ENCODE measurements around the gene NCBP2. TPM values are rescaled to one million over a fixed set of nuclear protein-coding genes. Genes with fewer than 3 reads are reported as not detected.

NCBP2 gene
- polyA plus RNA-seq, 1 of the 3 experiments (the other 2 are of a cell fraction), result 128 TPM

DNA sequence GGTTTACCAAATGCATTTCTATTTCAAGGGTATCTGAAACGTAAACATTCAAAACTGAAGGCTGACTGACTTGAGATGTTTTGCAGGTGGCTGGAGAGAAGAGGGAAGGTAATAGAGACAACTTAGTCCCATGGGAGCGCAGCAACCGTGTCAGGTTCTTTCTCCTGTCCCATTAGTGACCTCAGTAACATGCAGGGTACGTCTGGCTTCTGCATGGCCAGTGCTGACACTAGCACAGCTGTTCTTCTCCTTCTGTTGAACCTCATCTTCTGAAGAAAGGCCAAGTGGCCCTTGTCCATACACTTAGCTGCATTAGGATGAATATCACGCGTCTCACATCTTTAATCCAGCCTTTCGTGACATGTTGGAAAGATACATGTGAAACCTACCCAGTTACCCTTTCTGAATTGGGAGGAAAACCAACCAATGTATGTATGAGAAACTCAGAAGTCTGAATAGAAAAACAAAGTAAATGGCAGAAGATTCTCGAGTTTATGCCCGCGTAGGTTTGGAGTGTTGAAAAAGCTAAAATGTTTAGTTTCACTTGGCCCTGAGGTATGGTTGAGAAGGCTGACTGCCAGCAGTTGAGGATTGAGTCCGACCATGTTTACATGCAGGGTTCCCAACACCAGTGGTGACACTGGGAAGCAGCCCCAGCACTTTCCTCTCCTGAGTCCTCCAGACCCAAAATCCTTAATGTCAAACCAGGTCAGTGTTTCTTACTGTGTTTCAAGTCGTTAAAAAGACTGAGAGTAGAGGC is 10.3 kb downstream of the NCBP2 start:
- no peaks in the 10 kb centered on the region for H3K4me1 ChIP-seq (ENCODE audit: control insufficient read depth in 1 of 2, insufficient read depth in 2 of 2, low read depth in 1 of 2, low read length in 1 of 2)
- POLR2A ChIA-PET, result no interaction called here
- peaks cover 2% of the 10 kb centered on the region; the same call in 1 of the 2 replicates for H3K79me2 ChIP-seq (ENCODE audit: insufficient read depth)
- no peak overlapping the region for H3K4me3 ChIP-seq (ENCODE audit: low read depth in 2 of 2, low read length in 1 of 2)
- no peak overlapping the region for H3K4me2 ChIP-seq
- no peak overlapping the region for H3K27ac ChIP-seq (ENCODE audit: low read depth in 2 of 2, low read length in 1 of 2)
- WGBS (ENCODE audit: low lambda C conversion rate), result 90% methylated on average over 12 of the region's 12 CpGs
- TF ChIP-seq GABPA (IDR thresholded peaks at IDR 0.05; ENCODE audit: low read depth) (no peak), SMC3 (IDR thresholded peaks at IDR 0.05; ENCODE audit: low read depth, low read length) (no peak), TEAD4 (IDR thresholded peaks at IDR 0.05; ENCODE audit: borderline replicate concordance, insufficient read depth) (no peak), FOSL2 (IDR thresholded peaks at IDR 0.05; ENCODE audit: borderline replicate concordance, low read depth) (no peak), NFIC (IDR thresholded peaks at IDR 0.05; ENCODE audit: borderline replicate concordance) (no peak), FOXM1 (IDR thresholded peaks at IDR 0.05; ENCODE audit: low read depth) (no peak), MEF2A (IDR thresholded peaks at IDR 0.05; ENCODE audit: borderline replicate concordance, low read depth) (no peak), POLR2AphosphoS5 (IDR thresholded peaks at IDR 0.05; ENCODE audit: low read depth, low read length) (no peak), GATA2 (CRISPR knock-in tag; IDR thresholded peaks at IDR 0.05) (no peak), RCOR1 (IDR thresholded peaks at IDR 0.05; ENCODE audit: low read length) (no peak), TCF12 (IDR thresholded peaks at IDR 0.05) (no peak), TAF1 (IDR thresholded peaks at IDR 0.05; ENCODE audit: borderline replicate concordance, low read depth, low read length) (no peak), ZBTB33 (IDR thresholded peaks at IDR 0.05; ENCODE audit: borderline replicate concordance, low read depth) (no peak), ELF1 (IDR thresholded peaks at IDR 0.05) (no peak)
- H3K9ac ChIP-seq, result no peak overlapping the region
- no peak overlapping the region for H2AFZ ChIP-seq (ENCODE audit: low read depth)
- no peaks in the 10 kb centered on the region for H3K9me2 ChIP-seq
- H3K9me3 ChIP-seq, result no peaks in the 10 kb centered on the region
- no peaks in the 10 kb centered on the region for H4K20me1 ChIP-seq (ENCODE audit: insufficient read depth)
- CTCF ChIA-PET, result interaction anchor here (1.3 kb wide), 1 partner anchor 10 kb away, joined by 6 read pairs; the partner anchor contains the start of gene NCBP2
- DNase-seq, result no peak
- H3K36me3 ChIP-seq (replicated peaks in 1 of 2; ENCODE audit: control insufficient read depth in 1 of 2, insufficient read depth in 2 of 2, low read length in 1 of 2), result peaks cover 52 to 85% of the 10 kb centered on the region in 2 experiments
- peaks cover 20% of the 10 kb centered on the region for H3F3A ChIP-seq (replicated peaks; ENCODE audit: insufficient read depth)
- no peaks in the 10 kb centered on the region for H3K27me3 ChIP-seq (ENCODE audit: insufficient read depth)

GRCh38 chr3:196931157-196931556 is 11.2 kb downstream of the NCBP2 start:
- H3K27ac ChIP-seq (ENCODE audit: low read depth in 2 of 2, low read length in 1 of 2), result no peak overlapping the region
- no peak for DNase-seq
- POLR2A ChIA-PET, result no interaction called here

More at GRCh38 chr3:196931157-196931556, 11.2 kb downstream of the NCBP2 start:
- no peak for TF ChIP-seq GATA2 (CRISPR knock-in tag; IDR thresholded peaks at IDR 0.05)
- TF ChIP-seq CHD2 (IDR thresholded peaks at IDR 0.05; ENCODE audit: low read length, partially characterized antibody), result no peak
- no peak for TF ChIP-seq FOSL2 (IDR thresholded peaks at IDR 0.05; ENCODE audit: borderline replicate concordance, low read depth)
- no peak for TF ChIP-seq SMC3 (IDR thresholded peaks at IDR 0.05; ENCODE audit: low read depth, low read length)
- TF ChIP-seq RXRA (IDR thresholded peaks at IDR 0.05; ENCODE audit: borderline replicate concordance, low read depth), result no peak
- TF ChIP-seq EZH2phosphoT487 (IDR thresholded peaks at IDR 0.05; ENCODE audit: borderline replicate concordance, low read depth), result no peak
- TF ChIP-seq ELF1 (IDR thresholded peaks at IDR 0.05), result no peak
- TF ChIP-seq, protein P1, sequence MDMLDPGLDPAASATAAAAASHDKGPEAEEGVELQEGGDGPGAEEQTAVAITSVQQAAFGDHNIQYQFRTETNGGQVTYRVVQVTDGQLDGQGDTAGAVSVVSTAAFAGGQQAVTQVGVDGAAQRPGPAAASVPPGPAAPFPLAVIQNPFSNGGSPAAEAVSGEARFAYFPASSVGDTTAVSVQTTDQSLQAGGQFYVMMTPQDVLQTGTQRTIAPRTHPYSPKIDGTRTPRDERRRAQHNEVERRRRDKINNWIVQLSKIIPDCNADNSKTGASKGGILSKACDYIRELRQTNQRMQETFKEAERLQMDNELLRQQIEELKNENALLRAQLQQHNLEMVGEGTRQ (IDR thresholded peaks at IDR 0.05; ENCODE audit: borderline replicate concordance, low read depth, low read length), result no peak
- no peak for TF ChIP-seq TAF1 (IDR thresholded peaks at IDR 0.05; ENCODE audit: borderline replicate concordance, low read depth, low read length)
- Histone ChIP-seq H3K9ac (no peak overlapping the region), H3K9me3 (no peaks in the 10 kb centered on the region), H3K27me3 (ENCODE audit: insufficient read depth) (no peaks in the 10 kb centered on the region), H3K4me1 (ENCODE audit: control insufficient read depth in 1 of 2, insufficient read depth in 2 of 2, low read depth in 1 of 2, low read length in 1 of 2) (no peaks in the 10 kb centered on the region), H3K4me2 (no peak overlapping the region), H4K20me1 (ENCODE audit: insufficient read depth) (no peaks in the 10 kb centered on the region), H3F3A (replicated peaks; ENCODE audit: insufficient read depth) (peaks cover 20% of the 10 kb centered on the region), H2AFZ (ENCODE audit: low read depth) (no peak overlapping the region), H3K9me2 (no peaks in the 10 kb centered on the region), H3K79me2 (ENCODE audit: insufficient read depth) (no peaks in the 10 kb centered on the region), H3K4me3 (ENCODE audit: low read depth in 2 of 2, low read length in 1 of 2) (no peak overlapping the region), H3K36me3 (replicated peaks in 1 of 2; ENCODE audit: control insufficient read depth in 1 of 2, insufficient read depth in 2 of 2, low read length in 1 of 2) (peaks cover 43 to 76% of the 10 kb centered on the region in 2 experiments)
- CTCF ChIA-PET, result interaction anchor here (1.3 kb wide), 1 partner anchor 11 kb away, joined by 6 read pairs; the partner anchor contains the start of gene NCBP2
- 97% methylated on average over 4 of the region's 4 CpGs for WGBS (ENCODE audit: low lambda C conversion rate)

Data from SK-N-SH (cell line).